ENCODE data around the gene PAFAH1B2. TPM values are rescaled to one million over a fixed set of nuclear protein-coding genes. Genes with fewer than 3 reads are reported as not detected.
"Not testable (repeated sequence)": the region's sequence is repeated elsewhere in the genome, so short reads cannot be mapped to it uniquely, and the experiment has no call there.

Gene PAFAH1B2
- total RNA-seq, 1 experiment from 2014 or later = 108 TPM

DNA sequence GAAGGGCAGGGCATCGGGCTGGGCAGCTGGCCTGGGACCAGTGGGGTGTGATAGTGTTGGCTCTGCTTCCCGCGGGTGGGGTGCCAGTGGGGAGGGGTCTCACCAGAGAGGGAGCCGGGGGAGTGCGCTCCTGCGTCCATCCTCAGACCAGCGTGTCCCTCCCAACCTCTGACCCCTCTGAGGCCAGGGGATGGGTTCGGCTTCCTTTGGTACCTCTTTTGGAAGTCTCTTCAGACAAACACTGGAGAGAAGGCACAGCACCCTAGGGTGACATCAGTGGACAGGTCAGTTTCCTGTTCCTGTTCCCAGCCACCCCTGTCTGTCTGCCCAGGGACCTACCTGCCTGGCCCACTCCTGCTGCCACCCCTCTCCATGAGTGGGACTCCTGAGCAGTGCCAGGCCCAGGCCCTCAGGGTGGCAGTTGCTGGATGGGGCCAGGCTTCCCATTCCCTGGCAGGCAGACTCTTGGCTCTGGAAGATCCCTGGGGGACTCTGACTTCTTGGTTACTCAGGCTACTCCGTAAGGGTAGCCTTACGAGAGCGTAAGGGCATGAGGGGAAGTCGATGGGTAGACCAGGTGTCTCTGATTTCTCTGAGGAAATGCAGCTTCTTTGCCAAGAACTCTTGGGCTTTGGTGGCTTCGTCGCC lies 57.7 kb downstream of the PAFAH1B2 start:
- no peak for DNase-seq (ENCODE audit: low spot score)

- no peak for DNase-seq (ENCODE audit: low spot score)
Observed at GRCh38 chr11:117202386-117203068, 58.4 kb downstream of the PAFAH1B2 start.

GRCh38 chr11:117203069-117203407 lies 59.0 kb downstream of the PAFAH1B2 start:
- no peak for DNase-seq (ENCODE audit: low spot score)

GRCh38 chr11:117204283-117205080 lies 60.4 kb downstream of the PAFAH1B2 start:
- no peak for DNase-seq (ENCODE audit: low spot score)

DNA sequence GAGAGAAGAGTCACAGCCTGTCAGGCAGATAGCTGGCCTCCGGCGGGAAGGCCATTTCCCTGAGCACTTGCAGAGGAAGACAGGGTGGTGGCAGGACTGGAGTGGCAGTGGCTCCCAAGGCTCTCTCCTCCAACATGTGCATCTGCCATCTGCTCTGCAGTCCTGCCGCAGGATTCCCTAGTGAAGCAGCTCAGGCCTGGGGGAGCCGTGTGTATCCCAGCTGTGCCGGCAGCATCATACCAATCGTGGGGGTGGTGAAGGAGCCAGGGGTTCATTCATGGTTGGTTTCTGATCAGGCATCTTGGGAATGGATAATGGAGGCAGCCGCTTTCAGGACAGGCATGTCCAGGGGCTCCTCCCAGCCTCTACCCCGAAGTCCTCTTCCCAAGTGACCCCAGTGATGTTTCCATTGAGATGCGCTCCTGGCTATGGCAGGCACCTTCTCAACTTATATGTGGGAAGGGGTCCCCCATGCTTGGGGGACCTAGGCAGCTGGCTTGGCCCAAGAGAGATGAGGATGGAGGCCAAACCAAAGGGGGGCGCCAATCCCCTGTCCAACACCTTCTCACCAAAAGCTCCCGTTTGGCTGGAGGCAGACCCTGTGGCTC lies 61.2 kb downstream of the PAFAH1B2 start:
- DNase-seq (ENCODE audit: low spot score) = no peak

GRCh38 chr11:117206111-117206510 lies 62.0 kb downstream of the PAFAH1B2 start:
- DNase-seq (ENCODE audit: low spot score) = not testable (repeated sequence)

- not testable (repeated sequence) for DNase-seq (ENCODE audit: low spot score)
Observed at GRCh38 chr11:117206859-117207258, 62.8 kb downstream of the PAFAH1B2 start.

GRCh38 chr11:117207481-117207880 lies 63.4 kb downstream of the PAFAH1B2 start:
- DNase-seq (ENCODE audit: low spot score) = not testable (repeated sequence)

DNA sequence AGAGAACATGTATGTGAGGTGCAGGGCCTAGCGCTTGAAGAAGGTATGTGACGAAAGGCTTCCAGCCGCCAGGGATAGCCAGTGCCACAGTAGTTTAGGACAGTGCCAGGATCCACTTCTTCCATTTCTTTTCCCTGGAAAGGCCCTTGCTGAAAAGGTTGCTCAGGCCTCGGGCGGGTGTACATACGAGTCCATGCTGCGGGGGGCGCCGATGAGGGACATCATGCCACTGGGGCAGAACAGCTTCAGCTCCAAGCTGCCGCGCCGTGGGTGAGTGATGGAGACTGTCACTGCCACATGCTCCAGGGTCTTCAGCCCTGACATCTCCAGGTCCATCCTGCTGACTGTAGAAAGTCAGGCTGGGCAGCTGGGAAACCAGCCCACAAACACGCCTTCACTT lies 64.6 kb downstream of the PAFAH1B2 start:
- DNase-seq (ENCODE audit: low spot score) = not testable (repeated sequence)

DNA sequence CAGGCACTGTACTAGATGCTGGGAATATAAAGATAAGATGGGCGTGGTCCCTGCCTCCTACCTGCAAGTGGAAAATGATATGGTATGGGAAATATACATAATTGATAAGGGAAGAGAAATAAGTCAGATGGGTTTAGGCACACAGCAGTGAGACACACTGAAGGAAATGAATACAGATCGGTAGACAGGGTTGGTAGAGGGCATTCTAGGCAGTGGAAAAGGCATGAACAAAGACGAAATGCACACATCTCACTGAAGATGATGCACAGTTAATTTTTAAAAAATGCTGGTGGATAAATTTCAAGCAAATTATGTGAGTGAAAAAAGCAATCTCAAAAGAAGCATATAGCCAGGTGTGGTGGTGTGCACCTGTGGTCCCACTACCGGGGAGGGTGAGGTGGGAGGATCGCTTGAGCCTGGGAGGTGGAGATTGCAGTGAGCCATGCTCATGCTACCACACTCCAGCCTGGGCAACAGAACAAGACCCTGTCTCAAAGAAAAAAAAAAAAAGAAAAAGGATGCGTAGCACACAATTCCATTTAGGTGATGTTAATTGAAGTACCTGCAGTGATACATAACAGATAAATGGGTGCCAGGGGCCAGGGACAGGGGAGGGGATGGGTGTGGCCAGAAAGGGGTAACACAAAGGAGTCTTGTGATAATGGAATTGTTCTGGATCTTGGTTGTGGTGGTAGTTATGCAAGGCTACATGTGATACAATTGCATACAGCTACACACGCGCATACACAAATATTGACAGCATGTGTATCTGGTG lies 65.5 kb downstream of the PAFAH1B2 start:
- DNase-seq (ENCODE audit: low spot score) = not testable (repeated sequence)

DNA sequence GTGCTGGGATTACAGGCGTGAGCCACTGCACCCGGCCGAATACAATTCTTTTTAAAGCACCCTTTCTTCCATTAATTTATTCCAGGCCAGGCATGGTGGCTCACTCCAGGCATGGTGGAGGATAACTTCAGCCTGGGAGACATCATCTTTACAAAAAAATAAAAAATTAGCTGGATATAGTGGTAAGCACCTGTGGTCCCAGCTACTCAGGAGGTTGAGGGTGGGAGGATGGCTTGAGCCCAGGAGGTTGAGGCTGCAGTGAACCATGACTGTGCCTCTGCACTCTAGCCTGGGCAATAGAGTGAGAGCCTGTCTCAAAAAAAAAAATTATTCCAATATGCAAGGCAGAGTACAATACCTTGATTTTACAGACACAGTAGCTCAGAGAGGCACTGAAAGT lies 66.5 kb downstream of the PAFAH1B2 start:
- DNase-seq (ENCODE audit: low spot score) = no peak

GRCh38 chr11:117212697-117213355 lies 68.7 kb downstream of the PAFAH1B2 start:
- DNase-seq (ENCODE audit: low spot score) = no peak

GRCh38 chr11:117214404-117215110 lies 70.5 kb downstream of the PAFAH1B2 start:
- DNase-seq (ENCODE audit: low spot score) = no peak

GRCh38 chr11:117217141-117218084 lies 73.3 kb downstream of the PAFAH1B2 start:
- no peak for DNase-seq (ENCODE audit: low spot score)

GRCh38 chr11:117218133-117218915 lies 74.2 kb downstream of the PAFAH1B2 start:
- DNase-seq (ENCODE audit: low spot score) = no peak

DNA sequence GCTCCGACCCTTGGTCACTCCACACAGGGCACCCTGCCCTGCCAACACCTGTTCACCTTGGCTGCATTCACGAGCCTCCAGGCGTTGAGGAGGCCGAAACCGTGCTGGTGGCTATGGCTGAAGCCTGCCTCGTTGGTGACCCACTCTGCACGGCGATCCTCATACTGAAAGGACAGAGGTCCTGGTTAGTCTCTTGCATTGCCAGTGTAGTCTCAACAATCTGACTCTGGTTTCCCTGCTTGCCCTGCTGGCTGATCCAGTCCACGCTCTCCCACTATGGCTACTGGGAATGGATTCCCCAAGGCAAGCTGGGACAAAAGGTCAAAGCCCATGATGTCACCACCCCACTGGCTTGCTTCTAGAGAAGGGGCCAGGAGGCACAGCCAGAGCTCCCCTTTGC lies 74.9 kb downstream of the PAFAH1B2 start:
- no peak for DNase-seq (ENCODE audit: low spot score)

DNA sequence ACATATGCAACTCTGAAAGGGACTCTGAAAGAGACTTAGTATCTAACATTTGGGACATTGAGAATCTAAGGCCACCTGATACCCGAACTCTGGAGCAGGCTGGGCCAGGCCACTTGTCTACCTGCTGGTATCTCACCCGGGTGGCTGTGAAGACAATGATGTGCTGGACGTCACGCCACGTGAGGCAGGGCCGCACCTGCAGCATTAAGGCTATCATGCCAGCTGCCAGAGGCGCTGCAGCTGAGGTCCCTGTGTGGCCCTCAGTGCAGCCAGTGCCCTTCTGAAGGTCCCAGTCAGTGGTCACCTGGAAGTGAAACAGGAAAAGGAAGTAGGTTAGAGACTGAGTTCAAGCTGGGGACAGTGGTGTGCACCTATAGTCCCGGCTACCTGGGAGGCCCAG lies 75.4 kb downstream of the PAFAH1B2 start:
- no peak for DNase-seq (ENCODE audit: low spot score)

GRCh38 chr11:117219995-117220394 lies 75.9 kb downstream of the PAFAH1B2 start:
- no peak for DNase-seq (ENCODE audit: low spot score)
